GM18526 (cell line): ENCODE measurements around the gene SPNS2.

Experiments used
- POLR2A ChIP-seq: IDR thresholded peaks from 3 replicates; pipeline ENCODE4 v1.6.1; 2011; ENCODE audit not compliant: insufficient read length; ENCODE audit errors: extremely low read depth

SPNS2 gene

DNA sequence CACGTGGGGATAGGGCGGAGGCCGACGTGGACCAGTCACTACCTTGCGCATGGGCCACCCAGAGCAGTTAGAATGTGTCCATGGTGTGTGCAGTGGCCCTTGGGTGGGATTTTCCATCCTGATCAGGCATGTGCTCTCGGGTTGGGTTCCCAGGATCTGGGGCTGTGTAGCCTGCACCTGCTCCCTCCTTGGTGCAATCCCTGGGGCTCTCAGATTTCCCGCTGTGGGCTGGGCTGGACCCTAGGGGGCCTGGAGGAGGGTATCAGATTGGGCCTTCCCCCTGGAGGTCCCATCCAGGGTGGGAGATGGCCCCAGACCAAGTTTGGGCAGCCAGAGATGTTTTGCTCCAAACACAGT is 86.9 kb downstream of the SPNS2 start:
- TF ChIP-seq POLR2A, result no peak

DNA sequence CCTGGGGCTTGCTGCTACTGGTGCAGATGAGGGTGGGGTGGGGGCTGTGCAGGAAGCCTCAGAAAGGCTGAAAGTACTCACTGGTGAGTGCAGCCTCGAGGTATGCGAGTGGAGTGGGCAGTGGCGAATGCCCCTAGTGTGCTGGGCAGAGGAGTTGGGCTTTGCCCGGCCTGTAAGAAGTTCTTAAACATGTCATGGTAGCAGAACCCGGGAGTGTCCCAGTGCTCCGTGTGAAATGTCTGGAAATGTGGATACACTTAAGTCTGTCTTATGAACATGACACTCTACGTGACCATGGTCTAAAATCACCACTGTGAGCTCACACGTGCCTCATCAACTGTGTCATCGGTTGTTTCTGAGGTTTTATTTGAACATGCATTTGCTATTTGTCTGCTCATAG is 87.4 kb downstream of the SPNS2 start:
- no peak for TF ChIP-seq POLR2A

DNA sequence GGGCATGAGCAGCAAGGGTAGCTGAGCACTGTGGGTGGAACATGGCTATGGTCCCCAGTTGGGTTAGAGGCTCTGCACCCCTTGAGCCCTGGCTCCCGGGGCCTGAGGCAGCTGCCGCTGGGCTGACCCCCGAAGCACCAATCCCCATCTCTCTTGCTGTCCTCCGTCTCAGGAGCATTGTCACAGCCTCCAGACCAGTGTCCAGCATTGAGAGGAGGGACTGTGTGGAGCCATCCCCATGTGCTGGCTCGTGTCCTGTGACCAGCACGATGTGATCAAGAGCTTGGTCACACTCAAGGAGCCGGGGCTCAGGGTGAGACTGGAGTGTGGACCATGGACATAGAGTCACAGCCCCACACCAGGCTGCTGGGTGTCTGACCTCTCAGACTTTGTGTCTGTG is 88.5 kb downstream of the SPNS2 start:
- TF ChIP-seq POLR2A, result no peak

DNA sequence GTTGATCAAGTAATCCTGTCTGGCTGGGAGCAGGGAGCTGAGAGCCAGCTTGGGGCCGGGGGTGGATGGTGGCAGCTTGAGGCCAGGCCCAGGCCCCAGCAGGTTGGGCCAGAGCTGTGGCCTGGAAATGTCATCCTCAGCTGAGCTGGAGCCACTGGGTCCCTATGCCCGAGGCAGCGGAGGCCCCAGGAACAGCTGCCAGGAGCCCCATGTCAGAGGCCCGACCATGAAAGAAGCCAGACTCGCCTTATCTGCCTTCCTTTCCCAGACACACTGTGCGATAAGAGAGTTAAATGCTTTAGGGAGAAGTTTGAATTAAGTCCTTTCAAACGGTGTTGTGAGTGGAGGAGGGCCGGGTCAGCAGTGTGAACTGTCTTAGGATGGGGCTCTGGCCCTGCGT is 89.1 kb downstream of the SPNS2 start:
- no peak for TF ChIP-seq POLR2A

DNA sequence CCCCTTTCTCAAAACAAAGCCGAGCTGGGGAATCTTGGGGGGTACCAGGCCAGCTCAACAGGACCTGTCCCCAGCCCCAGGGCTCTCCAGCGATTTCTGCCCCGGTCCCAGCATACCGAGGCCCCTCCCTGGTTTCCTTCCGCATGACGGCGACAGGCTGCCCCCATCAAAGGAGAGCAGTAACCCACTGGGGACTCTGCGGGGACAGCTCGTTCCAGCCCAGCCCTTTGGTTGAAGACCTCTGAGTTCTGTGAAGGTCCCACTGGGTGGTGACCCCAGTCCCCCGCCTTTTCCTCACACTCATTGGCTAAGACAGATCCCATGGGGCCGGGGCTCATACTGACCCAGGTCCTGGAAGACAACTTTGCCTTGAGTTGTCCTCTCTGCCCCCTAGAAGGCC is 89.7 kb downstream of the SPNS2 start:
- no peak for TF ChIP-seq POLR2A
